Activated CD8-positive, alpha-beta memory T cell treated with anti-CD3 and anti-CD28 coated beads for 1 hour (primary cell): ENCODE data around the gene TMEM92.

Experiments used
- DNase-seq, 2 donors: peaks; one replicate each; pipeline ENCODE4 v3.0.0-alpha.2; 2020; ENCODE audit warnings: low read depth in 1 of 2; ENCODE audit errors: extremely low read depth in 1 of 2

Gene TMEM92

DNA sequence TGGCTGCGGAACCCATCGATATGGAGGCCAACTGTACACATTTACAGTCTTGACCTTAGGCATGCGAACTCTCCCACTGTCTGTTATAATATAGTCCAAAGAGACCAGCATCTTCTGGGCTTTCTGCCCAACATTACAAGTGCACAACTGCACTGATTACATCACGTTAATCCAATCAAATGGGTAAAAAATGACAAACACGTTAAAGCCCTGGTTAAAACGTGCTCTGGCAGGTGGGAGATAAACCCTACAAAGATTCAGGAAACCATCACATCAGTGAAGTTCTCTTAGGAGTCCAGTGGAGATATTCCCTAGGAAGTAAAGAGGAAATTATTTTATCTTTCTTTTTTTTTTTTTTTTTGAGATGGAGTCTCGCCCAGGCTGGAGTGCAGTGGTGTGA is 48.0 kb downstream of the TMEM92 start:
- DNase-seq, result no peak

DNA sequence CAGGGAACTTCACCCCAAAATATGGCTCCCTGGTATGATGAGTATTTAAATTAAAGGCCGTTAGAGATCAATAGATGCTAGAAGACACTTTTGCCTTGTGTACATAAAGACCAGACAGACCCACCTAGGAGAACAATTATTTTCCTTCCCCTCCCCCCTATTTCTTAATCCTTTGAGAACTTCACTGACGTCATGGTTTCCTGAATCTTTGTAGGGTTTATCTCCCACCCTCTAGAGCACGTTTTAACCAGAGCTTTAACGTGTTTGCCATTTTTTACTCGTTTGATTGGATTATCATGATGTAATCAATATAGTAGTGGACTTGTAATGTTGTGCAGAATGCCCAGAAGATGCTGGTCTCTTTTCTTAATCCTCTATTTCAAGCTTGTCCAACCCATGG is 48.8 kb downstream of the TMEM92 start:
- no peak for DNase-seq

GRCh38 chr17:50325906-50326305 is 51.6 kb downstream of the TMEM92 start:
- DNase-seq, result no peak

DNA sequence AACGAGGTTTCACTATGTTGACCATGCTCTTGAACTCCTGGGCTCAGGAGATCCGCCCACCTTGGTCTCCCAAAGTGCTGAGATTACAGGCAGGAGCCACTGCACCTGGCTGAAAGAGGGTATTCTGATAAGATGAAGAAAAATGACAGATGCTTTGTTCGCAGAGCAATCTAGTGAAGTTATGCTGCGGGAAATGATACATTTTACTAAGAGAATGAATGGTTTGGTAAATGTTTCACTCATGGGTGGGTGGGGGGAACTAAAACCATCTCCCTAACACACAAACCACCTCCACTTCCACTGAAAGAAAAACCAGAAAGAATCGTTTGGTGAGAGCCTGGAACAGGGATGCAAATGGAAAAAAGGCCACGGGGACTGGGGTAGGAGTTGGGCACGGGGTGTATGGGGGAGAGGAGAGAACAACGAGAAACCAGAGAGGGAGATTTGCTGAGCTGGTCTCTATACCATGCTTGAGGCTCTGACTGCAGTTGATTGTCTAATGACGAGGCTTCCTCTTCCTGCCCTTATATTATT is 52.6 kb downstream of the TMEM92 start:
- no peak for DNase-seq

DNA sequence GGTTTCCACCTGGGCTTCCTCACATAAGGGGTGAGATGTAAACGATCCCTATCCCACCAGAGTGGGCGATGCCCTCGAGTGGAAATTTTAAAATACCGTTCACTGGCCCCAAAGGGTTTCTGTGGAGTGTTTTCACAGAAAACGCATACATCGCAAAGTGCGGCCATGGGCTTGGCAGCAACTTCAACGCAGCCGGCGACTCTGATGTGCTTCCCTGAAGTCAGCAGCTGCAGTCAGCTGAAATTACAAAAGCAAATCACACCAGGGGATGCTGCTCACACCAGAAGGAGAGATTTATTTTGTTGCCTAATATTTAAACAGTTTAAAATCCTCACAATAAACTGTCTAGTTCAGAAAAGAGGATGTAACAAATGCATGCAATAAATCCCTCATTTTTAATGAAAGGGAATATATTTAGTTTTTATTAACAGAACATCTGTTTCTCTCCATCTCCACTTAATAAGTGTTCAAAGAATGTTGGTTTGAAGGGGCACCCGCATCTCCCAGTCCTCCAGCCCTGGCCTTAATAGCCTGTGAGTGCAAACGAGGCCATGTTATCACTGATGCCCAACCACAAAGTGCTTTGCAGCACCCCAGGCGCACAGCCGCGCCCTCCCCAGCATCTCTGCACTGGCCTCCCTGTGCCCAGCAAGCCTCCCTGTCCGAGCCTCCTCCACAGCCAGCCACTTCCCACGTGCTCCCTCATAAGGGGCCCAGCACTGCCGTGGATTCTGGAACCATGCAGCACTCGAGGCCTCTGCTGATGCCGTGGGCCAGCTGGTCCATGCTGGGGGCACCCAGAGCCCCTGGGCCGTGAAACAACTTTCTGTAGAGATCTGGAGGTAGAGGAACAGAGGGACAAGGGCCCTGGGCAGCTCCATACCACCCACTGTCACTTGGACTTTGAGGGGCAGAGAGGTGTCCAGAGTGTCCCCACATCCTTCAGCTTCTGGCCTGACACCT is 54.4 kb downstream of the TMEM92 start:
- DNase-seq, result no peak

GRCh38 chr17:50329716-50330115 is 55.5 kb downstream of the TMEM92 start:
- no peak for DNase-seq

DNA sequence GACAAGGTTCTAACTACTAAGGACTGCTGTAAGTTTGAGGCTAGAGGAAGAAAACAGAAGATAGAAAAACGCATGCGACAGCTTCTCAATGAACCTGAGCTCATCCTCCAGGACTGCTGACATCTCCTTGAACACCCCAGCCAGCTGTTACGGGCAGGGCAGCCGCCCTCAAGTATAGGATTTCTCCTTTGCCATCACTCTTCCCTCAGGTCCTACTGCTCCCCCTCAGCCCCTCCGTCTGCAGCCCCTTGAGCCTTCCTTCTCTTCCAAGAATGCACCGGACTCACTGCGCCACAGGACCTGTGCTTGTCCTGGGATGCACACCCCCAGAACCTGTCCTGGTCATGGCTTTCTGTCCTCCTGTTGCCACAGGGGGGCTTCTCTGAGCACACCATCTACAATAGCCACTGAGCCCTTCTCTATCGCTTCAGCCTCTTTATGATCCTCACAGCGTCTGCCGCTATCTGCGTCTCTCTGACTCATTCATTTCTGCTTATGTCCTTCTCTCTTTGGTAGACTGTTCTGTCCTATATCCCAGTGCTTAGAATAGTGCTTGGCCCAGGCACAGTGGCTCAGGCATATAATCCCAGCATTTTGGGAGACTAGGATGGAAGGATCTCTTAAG is 56.0 kb downstream of the TMEM92 start:
- no peak for DNase-seq
